A549 (cell line): ENCODE data around the gene FER.

Experiments used
- CBX2 ChIP-seq: fragments of 200-600 bp; sonication (generic); IDR thresholded peaks from 2 replicates; pipeline ENCODE4 v1.6.1; 2016; ENCODE audit warnings: low read depth, mild to moderate bottlenecking, borderline replicate concordance
- CHD2 ChIP-seq: fragments of 150-350 bp; IDR thresholded peaks from 2 replicates; pipeline ENCODE4 v1.6.1; 2014; ENCODE audit warnings: low read length; ENCODE audit not compliant: partially characterized antibody
- SMC3 ChIP-seq: fragments of >200 bp; sonication (Bioruptor Twin); formaldehyde crosslinking; IDR thresholded peaks from 3 replicates; pipeline ENCODE4 v1.6.1; 2018; ENCODE audit warnings: inconsistent platforms
- ZNF302 ChIP-seq: fragments of 250-450 bp; sonication (Bioruptor Pico); IDR thresholded peaks from 2 replicates; pipeline ENCODE4 v1.9.0; 2021; ENCODE audit warnings: inconsistent platforms, mild to moderate bottlenecking, moderate library complexity
- TF ChIP-seq, protein P1 (sequence below): fragments of >200 bp; sonication (Bioruptor Twin); formaldehyde crosslinking; IDR thresholded peaks from 3 replicates; pipeline ENCODE4 v1.5.1; 2016

DNA sequence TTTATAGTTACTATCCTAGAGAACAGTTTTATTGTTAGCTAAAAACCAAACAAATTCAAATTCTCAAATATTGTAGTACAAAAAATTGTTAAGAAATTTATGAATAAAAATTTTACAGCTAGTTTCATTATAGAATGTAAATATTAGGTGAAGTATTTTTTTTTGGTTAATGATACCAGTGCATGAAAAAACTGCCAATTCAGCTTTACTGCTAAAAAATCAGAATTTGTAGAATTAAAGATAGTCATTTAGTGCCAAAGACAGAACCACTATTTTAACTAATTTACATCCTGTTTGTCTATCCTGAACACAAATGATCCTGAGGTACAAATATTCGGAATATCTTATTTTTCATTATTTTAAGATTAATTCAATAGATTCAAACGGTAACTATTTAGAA is 202.6 kb downstream of the FER start:
- TF ChIP-seq, protein P1, sequence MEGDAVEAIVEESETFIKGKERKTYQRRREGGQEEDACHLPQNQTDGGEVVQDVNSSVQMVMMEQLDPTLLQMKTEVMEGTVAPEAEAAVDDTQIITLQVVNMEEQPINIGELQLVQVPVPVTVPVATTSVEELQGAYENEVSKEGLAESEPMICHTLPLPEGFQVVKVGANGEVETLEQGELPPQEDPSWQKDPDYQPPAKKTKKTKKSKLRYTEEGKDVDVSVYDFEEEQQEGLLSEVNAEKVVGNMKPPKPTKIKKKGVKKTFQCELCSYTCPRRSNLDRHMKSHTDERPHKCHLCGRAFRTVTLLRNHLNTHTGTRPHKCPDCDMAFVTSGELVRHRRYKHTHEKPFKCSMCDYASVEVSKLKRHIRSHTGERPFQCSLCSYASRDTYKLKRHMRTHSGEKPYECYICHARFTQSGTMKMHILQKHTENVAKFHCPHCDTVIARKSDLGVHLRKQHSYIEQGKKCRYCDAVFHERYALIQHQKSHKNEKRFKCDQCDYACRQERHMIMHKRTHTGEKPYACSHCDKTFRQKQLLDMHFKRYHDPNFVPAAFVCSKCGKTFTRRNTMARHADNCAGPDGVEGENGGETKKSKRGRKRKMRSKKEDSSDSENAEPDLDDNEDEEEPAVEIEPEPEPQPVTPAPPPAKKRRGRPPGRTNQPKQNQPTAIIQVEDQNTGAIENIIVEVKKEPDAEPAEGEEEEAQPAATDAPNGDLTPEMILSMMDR, result no peak
- TF ChIP-seq CBX2, result no peak
- no peak for TF ChIP-seq CHD2
- TF ChIP-seq SMC3, result no peak
- TF ChIP-seq ZNF302 (CRISPR knock-in tag), result no peak
